HL-60/S4 (cell line): Measurements from ENCODE around the gene CSNK1A1L.

Source experiments
- in situ Hi-C: fragments of 300-500 bp; cut with MboI; formaldehyde crosslinking; loops from 2 replicates; pipeline ENCODE4 v1.14.3; 2022; ENCODE audit warnings: low sequenced_read_pairs

The CSNK1A1L gene

GRCh38 chr13:37107868-37108267 is 2.4 kb upstream of the CSNK1A1L start:
- in situ Hi-C loops = no loop called here

- in situ Hi-C loops = no loop called here
Observed at GRCh38 chr13:37107456-37107855, 2.0 kb upstream of the CSNK1A1L start.

- in situ Hi-C loops = no loop called here
Observed at GRCh38 chr13:37106642-37107041, 1.2 kb upstream of the CSNK1A1L start.

- in situ Hi-C loops = no loop called here
Observed at GRCh38 chr13:37102896-37103295, 2.6 kb downstream of the CSNK1A1L start.

GRCh38 chr13:37101201-37101600 is 4.3 kb downstream of the CSNK1A1L start:
- in situ Hi-C loops = no loop called here

- in situ Hi-C loops = no loop called here
Observed at GRCh38 chr13:37100731-37101130, 4.7 kb downstream of the CSNK1A1L start.

GRCh38 chr13:37097076-37097475 is 8.4 kb downstream of the CSNK1A1L start:
- in situ Hi-C loops = no loop called here

GRCh38 chr13:37094840-37095239 is 10.6 kb downstream of the CSNK1A1L start:
- in situ Hi-C loops = no loop called here

- in situ Hi-C loops = no loop called here
Observed at GRCh38 chr13:37094099-37094498, 11.4 kb downstream of the CSNK1A1L start.

- in situ Hi-C loops = no loop called here
Observed at GRCh38 chr13:37091835-37092234, 13.6 kb downstream of the CSNK1A1L start.

- in situ Hi-C loops = no loop called here
Observed at GRCh38 chr13:37090912-37091311, 14.6 kb downstream of the CSNK1A1L start.

GRCh38 chr13:37089495-37089894 is 16.0 kb downstream of the CSNK1A1L start:
- in situ Hi-C loops = no loop called here

- in situ Hi-C loops = no loop called here
Observed at GRCh38 chr13:37087486-37087885, 18.0 kb downstream of the CSNK1A1L start.

GRCh38 chr13:37085606-37086005 is 19.9 kb downstream of the CSNK1A1L start:
- in situ Hi-C loops = no loop called here

- in situ Hi-C loops = no loop called here
Observed at GRCh38 chr13:37076818-37077217, 28.6 kb downstream of the CSNK1A1L start.

- in situ Hi-C loops = no loop called here
Observed at GRCh38 chr13:37075164-37075563, 30.3 kb downstream of the CSNK1A1L start.

GRCh38 chr13:37074703-37075102 is 30.8 kb downstream of the CSNK1A1L start:
- in situ Hi-C loops = no loop called here

GRCh38 chr13:37072024-37072423 is 33.4 kb downstream of the CSNK1A1L start:
- in situ Hi-C loops = no loop called here

- in situ Hi-C loops = no loop called here
Observed at GRCh38 chr13:37070956-37071355, 34.5 kb downstream of the CSNK1A1L start.

- in situ Hi-C loops = no loop called here
Observed at GRCh38 chr13:37070145-37070695, 35.2 kb downstream of the CSNK1A1L start.

GRCh38 chr13:37069597-37070103 is 35.8 kb downstream of the CSNK1A1L start:
- in situ Hi-C loops = no loop called here

GRCh38 chr13:37068962-37069361 is 36.5 kb downstream of the CSNK1A1L start:
- in situ Hi-C loops = no loop called here

- in situ Hi-C loops = no loop called here
Observed at GRCh38 chr13:37067874-37068273, 37.6 kb downstream of the CSNK1A1L start.
